NCI-H345 treated with DMSO at 0.1 percent for 48 hours (cell line): Measurements from ENCODE around the gene TAF6L.
"Not testable (repeated sequence)": the region's sequence is repeated elsewhere in the genome, so short reads cannot be mapped to it uniquely, and the experiment has no call there.

ENCODE experiments used
- DNase-seq: peaks from one replicate; lab custom pipeline; 2025; ENCODE audit not compliant: unreplicated experiment; lab: John Stamatoyannopoulos, UW

The TAF6L gene

GRCh38 chr11:62755086-62755615 is 16.0 kb upstream of the TAF6L start:
- DNase-seq = no peak

- no peak for DNase-seq
These were observed 13.1 kb upstream of the TAF6L start for GRCh38 chr11:62757846-62758788.

- not testable (repeated sequence) for DNase-seq
These were observed 10.3 kb upstream of the TAF6L start for GRCh38 chr11:62760867-62761227.

- no peak for DNase-seq
These were observed 435 bp upstream of the TAF6L start for GRCh38 chr11:62770778-62771143.

GRCh38 chr11:62774407-62774806 is 3.2 kb downstream of the TAF6L start:
- DNase-seq = no peak

- no peak for DNase-seq
These were observed 4.5 kb downstream of the TAF6L start for GRCh38 chr11:62775646-62776045.

GRCh38 chr11:62777389-62777788 is 6.2 kb downstream of the TAF6L start:
- DNase-seq = no peak

- DNase-seq = no peak
These were observed 7.2 kb downstream of the TAF6L start for GRCh38 chr11:62778441-62778840.

- no peak for DNase-seq
These were observed 11.6 kb downstream of the TAF6L start for GRCh38 chr11:62782753-62783152.

GRCh38 chr11:62786318-62787004 is 15.3 kb downstream of the TAF6L start:
- DNase-seq = peak; percentile 54

GRCh38 chr11:62787005-62787759 is 16.0 kb downstream of the TAF6L start, which contains the start of gene TMEM179B:
TMEM179B (plus strand) TSS chr11:62787402; CDS start chr11:62787432, 30 bp downstream.
- peak; percentile 92 for DNase-seq

GRCh38 chr11:62788991-62789390 is 17.8 kb downstream of the TAF6L start:
- no peak for DNase-seq

GRCh38 chr11:62789576-62789975 is 18.4 kb downstream of the TAF6L start:
- DNase-seq = no peak

GRCh38 chr11:62791501-62792201 is 20.5 kb downstream of the TAF6L start, which contains the start of gene TMEM223:
TMEM223 (minus strand) TSS chr11:62792006; CDS start chr11:62791994, 12 bp downstream.
- peak; percentile 74 for DNase-seq

GRCh38 chr11:62792202-62792575 is 21.0 kb downstream of the TAF6L start:
- no peak for DNase-seq

GRCh38 chr11:62794201-62794775 is 23.1 kb downstream of the TAF6L start:
- no peak for DNase-seq

- DNase-seq = no peak
These were observed 25.1 kb downstream of the TAF6L start for GRCh38 chr11:62796281-62796680.

GRCh38 chr11:62799486-62799885 is 28.3 kb downstream of the TAF6L start:
- no peak for DNase-seq

GRCh38 chr11:62801071-62801470 is 29.9 kb downstream of the TAF6L start:
- DNase-seq = no peak
